Caco-2 (cell line): ENCODE measurements around the gene PI4KA. TPM values are rescaled to one million over a fixed set of nuclear protein-coding genes. Genes with fewer than 3 reads are reported as not detected.

Experiments
- Bru-seq: library from RNA; stranded (reverse); fragments of 400-500 nt; gene quantifications from one replicate; lab custom pipeline; 2021; lab: Mats Ljungman, UMichigan
- BruChase-seq, 2 experiments: library from RNA; stranded (reverse); fragments of 400-500 nt; gene quantifications; one replicate each; lab custom pipeline; 2021; lab: Mats Ljungman, UMichigan
- BruUV-seq: library from RNA; stranded (reverse); fragments of 400-500 nt; replicated peaks from 2 replicates; lab custom pipeline; 2021; lab: Mats Ljungman, UMichigan
- CTCF ChIA-PET: fragments of 300-600 bp; sonication (Branson Sonifier 250); formaldehyde crosslinking; loops from one replicate; lab custom pipeline; 2022; ENCODE audit warnings: antibody characterized with exemption; lab: Charles Lee
- POLR2A ChIA-PET: fragments of 300-600 bp; sonication (Branson Sonifier 250); formaldehyde crosslinking; loops from one replicate; lab custom pipeline; 2022; ENCODE audit warnings: antibody characterized with exemption; lab: Charles Lee
- DNase-seq, 2 experiments: peaks; one replicate each; pipeline versions ENCODE4 v3.0.0 to v3.0.0-alpha.2; 2020 to 2022
- H3K27me3 ChIP-seq: replicated peaks from 2 replicates; pipeline ENCODE4 v1.6.0; 2011; ENCODE audit warnings: low read length; ENCODE audit not compliant: control insufficient read depth, insufficient read depth
- H3K36me3 ChIP-seq: 2 replicates; pipeline ENCODE4 v1.5.1; 2011; ENCODE audit warnings: low read length; ENCODE audit not compliant: control insufficient read depth, insufficient read depth
- H3K4me1 ChIP-seq: fragments of 250-450 bp; sonication (Bioruptor Pico); 2 replicates; pipeline ENCODE4 v1.5.1; 2020; ENCODE audit warnings: mild to moderate bottlenecking
- H3K4me3 ChIP-seq: 2 replicates; pipeline ENCODE4 v1.5.1; 2011; ENCODE audit warnings: low read depth, mild to moderate bottlenecking, control low read depth, low read length
- H3K9me3 ChIP-seq: fragments of 250-450 bp; sonication (Bioruptor Pico); 2 replicates; pipeline ENCODE4 v1.5.1; 2020; ENCODE audit warnings: mild to moderate bottlenecking, moderate library complexity
- H3K27ac Mint-ChIP-seq: one replicate; pipeline ENCODE4 v1.8.0; 2022; ENCODE audit warnings: mixed read lengths; ENCODE audit not compliant: unreplicated experiment
- H3K27me3 Mint-ChIP-seq: one replicate; pipeline ENCODE4 v1.8.0; 2022; ENCODE audit warnings: mixed read lengths; ENCODE audit not compliant: insufficient read depth, unreplicated experiment
- H3K36me3 Mint-ChIP-seq: one replicate; pipeline ENCODE4 v1.8.0; 2022; ENCODE audit warnings: mild to moderate bottlenecking, mixed read lengths; ENCODE audit not compliant: insufficient read depth, unreplicated experiment
- H3K4me1 Mint-ChIP-seq: one replicate; pipeline ENCODE4 v1.8.0; 2022; ENCODE audit warnings: low read depth, mixed read lengths; ENCODE audit not compliant: unreplicated experiment
- H3K4me3 Mint-ChIP-seq: one replicate; pipeline ENCODE4 v1.8.0; 2022; ENCODE audit warnings: mild to moderate bottlenecking, moderate library complexity, mixed read lengths; ENCODE audit not compliant: unreplicated experiment
- H3K9me3 Mint-ChIP-seq: one replicate; pipeline ENCODE4 v1.8.0; 2022; ENCODE audit warnings: mixed read lengths; ENCODE audit not compliant: unreplicated experiment
- CTCF ChIP-seq, 2 experiments: fragments of 200-600 bp in 1 of 2; IDR thresholded peaks; 1 replicate in 1 of 2; 2 replicates in 1 of 2; pipeline versions ENCODE4 v1.5.1 to v1.8.0; 2011 to 2022; ENCODE audit warnings: antibody characterized with exemption in 1 of 2, control low read depth in 1 of 2, inconsistent platforms in 1 of 2, low read depth in 1 of 2, low read length in 1 of 2, mild to moderate bottlenecking in 1 of 2, moderate library complexity in 1 of 2; ENCODE audit not compliant: insufficient read depth in 1 of 2, severe bottlenecking in 1 of 2, unreplicated experiment in 1 of 2
- intact Hi-C: fragments of 100-400 bp; cut with micrococcal nuclease; formaldehyde crosslinking; loops from one replicate; pipeline ENCODE4 v1.10.0; 2022; ENCODE audit not compliant: unreplicated experiment
- long read RNA-seq: library from polyadenylated mRNA; stranded (forward); transcript quantifications from one replicate; pipeline ENCODE4 v2.0.0, GENCODE V29; 2022
- total RNA-seq: library from RNA; stranded (reverse); gene quantifications from 2 replicates; pipeline ENCODE4 v1.2.3, GENCODE V29; 2022

Gene PI4KA
- total RNA-seq (66.9 and 67.2 TPM in 2 replicates), Bru-seq, nascent RNA (percentile 63 among the genes with signal in this experiment), BruChase-seq, experiment 1, labeled RNA remaining after a 2-hour chase (percentile 66 among the genes with signal in this experiment), BruChase-seq, experiment 2, labeled RNA remaining after a 6-hour chase (percentile 72 among the genes with signal in this experiment)
- long read RNA-seq, full-length matches to known transcripts = 19 of 52 reads
- long read RNA-seq, partial matches to known transcripts = 21 of 52 reads
- long read RNA-seq, other reads (novel, unspliced or antisense) = 12 of 52 reads

- peak within 1 kb of the TSS; percentile 82 for H3K4me3 Mint-ChIP-seq
- Histone ChIP-seq H3K4me1 (peaks cover 15% of the 10 kb centered on the region), H3K9me3 (no peaks in the 10 kb centered on the region), H3K36me3 (no peaks in the 10 kb centered on the region; the same call in 1 of the 2 replicates), H3K27me3 (no peaks in the 10 kb centered on the region), H3K4me3 (peak within 1 kb of the TSS; percentile 88)
- H3K36me3 Mint-ChIP-seq = peaks cover 19% of the 10 kb centered on the region
- BruUV-seq = no TSS peak
- POLR2A ChIA-PET = interaction anchor here (1.0 kb wide), 1 partner anchor 350 kb away, joined by 3 read pairs; no protein-coding TSS in a partner anchor
- no peaks in the 10 kb centered on the region for H3K27me3 Mint-ChIP-seq
- intact Hi-C loops = loop anchor here (1.0 to 5.0 kb wide), 2 partner anchors 8 to 93 kb away; no protein-coding TSS in a partner anchor
- TF ChIP-seq CTCF (IDR thresholded peaks at IDR 0.05; ENCODE audit: insufficient read depth in 1 of 2, low read depth in 1 of 2, low read length in 1 of 2, severe bottlenecking in 1 of 2, unreplicated experiment in 1 of 2) = no peak
- H3K27ac Mint-ChIP-seq = peak within 1 kb of the TSS; percentile 73
- CTCF ChIA-PET = no interaction called here
- no peaks in the 10 kb centered on the region for H3K9me3 Mint-ChIP-seq
- DNase-seq = peak; percentile 99
- peaks cover 21% of the 10 kb centered on the region for H3K4me1 Mint-ChIP-seq
Observed at GRCh38 chr22:20858615-20859416, at the start of gene PI4KA, which contains the start of gene SNAP29. Gene PI4KA, minus strand, starts transcription at chr22:20858811. Its CDS starts 86 bp downstream, at chr22:20858725. Gene SNAP29, plus strand, starts transcription at chr22:20859007. Its CDS starts 104 bp downstream, at chr22:20859111.

- intact Hi-C loops = no loop called here
- ChIA-PET POLR2A (interaction anchor here (0.7 kb wide), 1 partner anchor 21 kb away, joined by 5 read pairs; no protein-coding TSS in a partner anchor), CTCF (no interaction called here)
- Mint-ChIP-seq H3K9me3 (no peaks in the 10 kb centered on the region), H3K27ac (no peak overlapping the region), H3K4me3 (no peak overlapping the region), H3K36me3 (no peaks in the 10 kb centered on the region), H3K27me3 (peaks cover 3% of the 10 kb centered on the region), H3K4me1 (no peaks in the 10 kb centered on the region)
- H3K9me3 ChIP-seq = no peaks in the 10 kb centered on the region
- no peaks in the 10 kb centered on the region for H3K36me3 ChIP-seq
- no peak for TF ChIP-seq CTCF (IDR thresholded peaks at IDR 0.05; ENCODE audit: insufficient read depth in 1 of 2, low read depth in 1 of 2, low read length in 1 of 2, severe bottlenecking in 1 of 2, unreplicated experiment in 1 of 2)
- H3K4me1 ChIP-seq = no peaks in the 10 kb centered on the region
- no TSS peak for BruUV-seq
- DNase-seq = no peak
- H3K27me3 ChIP-seq = no peaks in the 10 kb centered on the region
- no peak overlapping the region for H3K4me3 ChIP-seq
Observed at GRCh38 chr22:20906387-20906767, 47.8 kb upstream of the PI4KA start.
